ENCODE results near the gene TFR2. TPM values are rescaled to one million over a fixed set of nuclear protein-coding genes. Genes with fewer than 3 reads are reported as not detected.
A peak's percentile ranks its signal among the peaks of the same experiment; 100 is the strongest.

The TFR2 gene
- polyA plus RNA-seq, 1 experiment: 0.49 TPM

DNA sequence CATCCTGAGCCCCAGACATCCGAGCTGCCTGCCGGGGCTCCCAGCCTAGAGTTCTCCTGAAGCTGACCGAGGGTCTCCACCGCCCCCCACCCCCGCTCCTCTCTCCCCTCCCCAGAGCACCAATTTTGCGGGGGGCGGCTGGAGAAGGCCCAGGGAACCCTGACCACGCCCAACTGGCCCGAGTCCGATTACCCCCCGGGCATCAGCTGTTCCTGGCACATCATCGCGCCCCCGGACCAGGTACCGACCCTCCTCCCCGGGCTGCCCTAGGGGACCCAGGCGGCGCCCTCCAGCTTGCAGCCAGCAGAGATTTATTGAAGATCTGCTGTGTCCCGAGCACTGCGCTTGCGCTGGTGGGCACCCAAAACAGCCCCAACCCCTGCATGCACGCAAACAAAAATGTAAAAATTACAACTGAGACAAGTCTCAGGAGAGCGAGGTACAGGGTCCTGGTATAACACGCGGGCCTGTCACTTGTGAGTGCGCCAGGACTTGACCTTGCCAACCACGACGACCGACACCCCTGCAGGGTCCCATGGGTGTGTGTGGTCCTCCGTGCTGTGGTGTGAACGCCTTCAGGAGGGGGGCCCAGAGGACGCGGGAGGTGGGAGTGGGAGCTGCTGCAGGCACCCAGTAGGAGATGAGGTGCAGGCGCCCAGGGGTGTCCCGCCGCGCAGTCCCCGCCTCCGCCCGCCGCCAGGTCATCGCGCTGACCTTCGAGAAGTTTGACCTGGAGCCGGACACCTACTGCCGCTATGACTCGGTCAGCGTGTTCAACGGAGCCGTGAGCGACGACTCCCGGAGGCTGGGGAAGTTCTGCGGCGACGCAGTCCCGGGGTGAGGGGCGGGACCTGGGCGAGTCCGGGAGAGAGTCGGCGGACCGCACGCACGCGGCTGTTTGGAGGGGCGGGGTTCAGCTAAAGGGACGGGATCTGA lies 36.1 kb downstream of the TFR2 start:
- ChIA-PET POLR2A (interaction anchor here (0.5 kb wide), 1 partner anchor 101 kb away, joined by 3 read pairs; the partner anchor contains the start of gene POP7), CTCF (interaction anchor here (0.5 to 2.0 kb wide), 5 partner anchors 41 to 1802 kb away, joined by 3 to 12 read pairs (median 3); partner anchors contain the start of gene POP7)
- H3K4me3 ChIP-seq (ENCODE audit: low read depth, low read length): peak overlapping the region; percentile 46
- TF ChIP-seq, protein P1, sequence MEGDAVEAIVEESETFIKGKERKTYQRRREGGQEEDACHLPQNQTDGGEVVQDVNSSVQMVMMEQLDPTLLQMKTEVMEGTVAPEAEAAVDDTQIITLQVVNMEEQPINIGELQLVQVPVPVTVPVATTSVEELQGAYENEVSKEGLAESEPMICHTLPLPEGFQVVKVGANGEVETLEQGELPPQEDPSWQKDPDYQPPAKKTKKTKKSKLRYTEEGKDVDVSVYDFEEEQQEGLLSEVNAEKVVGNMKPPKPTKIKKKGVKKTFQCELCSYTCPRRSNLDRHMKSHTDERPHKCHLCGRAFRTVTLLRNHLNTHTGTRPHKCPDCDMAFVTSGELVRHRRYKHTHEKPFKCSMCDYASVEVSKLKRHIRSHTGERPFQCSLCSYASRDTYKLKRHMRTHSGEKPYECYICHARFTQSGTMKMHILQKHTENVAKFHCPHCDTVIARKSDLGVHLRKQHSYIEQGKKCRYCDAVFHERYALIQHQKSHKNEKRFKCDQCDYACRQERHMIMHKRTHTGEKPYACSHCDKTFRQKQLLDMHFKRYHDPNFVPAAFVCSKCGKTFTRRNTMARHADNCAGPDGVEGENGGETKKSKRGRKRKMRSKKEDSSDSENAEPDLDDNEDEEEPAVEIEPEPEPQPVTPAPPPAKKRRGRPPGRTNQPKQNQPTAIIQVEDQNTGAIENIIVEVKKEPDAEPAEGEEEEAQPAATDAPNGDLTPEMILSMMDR (IDR thresholded peaks at IDR 0.05; ENCODE audit: insufficient read depth, low read depth, low read length): no peak
- no peak for DNase-seq (ENCODE audit: low read depth)
- no peaks in the 10 kb centered on the region for H3K27me3 ChIP-seq (ENCODE audit: control insufficient read depth, insufficient read depth, low read length)
- H3K36me3 ChIP-seq (ENCODE audit: control insufficient read depth, insufficient read depth, low read length): peaks cover 21% of the 10 kb centered on the region

DNA sequence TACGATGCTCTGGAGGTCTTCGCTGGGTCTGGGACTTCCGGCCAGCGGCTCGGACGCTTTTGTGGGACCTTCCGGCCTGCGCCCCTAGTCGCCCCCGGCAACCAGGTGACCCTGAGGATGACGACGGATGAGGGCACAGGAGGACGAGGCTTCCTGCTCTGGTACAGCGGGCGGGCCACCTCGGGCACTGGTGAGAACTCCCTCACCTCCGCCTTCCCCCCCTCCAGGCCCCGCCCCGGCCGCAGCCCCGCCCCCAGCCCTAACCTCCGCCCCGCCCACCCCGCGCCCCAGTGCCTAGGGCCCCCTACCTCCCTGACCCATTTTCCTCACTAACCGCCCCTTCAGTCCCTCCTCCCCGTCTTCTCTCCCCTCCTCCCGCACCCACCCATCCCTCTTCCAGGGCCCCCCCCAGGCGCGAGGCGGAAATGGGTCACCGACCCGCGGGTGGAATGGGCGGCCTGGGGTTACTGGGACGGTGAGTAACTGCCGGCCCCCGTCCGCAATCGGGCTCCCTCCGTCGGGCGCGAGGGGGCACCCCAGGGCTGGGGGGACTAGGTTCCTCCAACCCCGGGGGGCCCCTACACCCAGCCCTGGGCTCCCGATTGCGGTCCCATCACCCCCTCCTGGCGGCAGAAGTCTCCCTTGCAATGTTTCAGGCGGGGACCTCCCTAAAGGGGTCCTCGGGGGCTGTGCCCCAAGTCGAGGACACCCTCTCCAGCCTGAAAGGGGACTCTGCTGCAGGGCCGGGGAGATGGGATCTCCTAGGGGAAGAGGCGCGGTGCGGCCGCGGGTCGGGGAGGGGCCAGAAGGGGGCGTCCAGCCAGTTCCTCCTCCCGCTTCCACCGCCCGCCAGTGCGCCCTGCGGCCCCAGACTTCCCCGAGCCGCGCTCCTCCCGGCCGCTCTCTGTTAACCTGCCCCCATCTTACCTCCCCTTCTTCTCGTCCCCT lies 37.0 kb downstream of the TFR2 start:
- H3K36me3 ChIP-seq (ENCODE audit: control insufficient read depth, insufficient read depth, low read length): peaks cover 21% of the 10 kb centered on the region
- no peak for DNase-seq (ENCODE audit: low read depth)
- H3K4me3 ChIP-seq (ENCODE audit: low read depth, low read length): peak overlapping the region; percentile 46
- TF ChIP-seq, protein P1 (IDR thresholded peaks at IDR 0.05; ENCODE audit: insufficient read depth, low read depth, low read length): peak; percentile 64
- POLR2A ChIA-PET: interaction anchor here (1.1 kb wide), 1 partner anchor 34 kb away, joined by 3 read pairs; no protein-coding TSS in a partner anchor
- CTCF ChIA-PET: interaction anchor here (0.9 to 2.4 kb wide), 6 partner anchors 18 to 248 kb away, joined by 4 to 12 read pairs (median 7); partner anchors contain the start of genes FBXO24, LRCH4 and SLC12A9
- H3K27me3 ChIP-seq (ENCODE audit: control insufficient read depth, insufficient read depth, low read length): no peaks in the 10 kb centered on the region

DNA sequence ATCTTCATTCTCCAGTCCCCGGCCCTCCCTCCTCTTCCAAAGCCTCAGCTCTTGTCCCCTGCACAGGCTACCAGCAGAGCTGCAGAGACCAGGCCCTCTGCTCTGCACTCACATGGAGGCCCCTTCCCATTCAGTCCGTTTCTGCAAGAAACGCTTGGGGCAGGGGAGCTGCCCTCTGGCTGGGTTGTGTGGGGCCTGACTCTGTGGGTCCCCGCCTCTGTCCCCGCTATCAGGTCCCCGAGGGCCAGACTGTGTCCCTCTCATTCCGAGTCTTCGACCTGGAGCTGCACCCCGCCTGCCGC lies 37.7 kb downstream of the TFR2 start:
- Histone ChIP-seq H3K4me3 (ENCODE audit: low read depth, low read length) (peak overlapping the region; percentile 46), H3K36me3 (ENCODE audit: control insufficient read depth, insufficient read depth, low read length) (peaks cover 21% of the 10 kb centered on the region), H3K27me3 (ENCODE audit: control insufficient read depth, insufficient read depth, low read length) (no peaks in the 10 kb centered on the region)
- POLR2A ChIA-PET: interaction anchor here (1.1 kb wide), 1 partner anchor 35 kb away, joined by 3 read pairs; no protein-coding TSS in a partner anchor
- DNase-seq (ENCODE audit: low read depth): no peak
- CTCF ChIA-PET: interaction anchor here (0.9 to 2.4 kb wide), 5 partner anchors 17 to 249 kb away, joined by 4 to 11 read pairs (median 5); partner anchors contain the start of genes FBXO24, LRCH4 and SLC12A9
- TF ChIP-seq, protein P1 (IDR thresholded peaks at IDR 0.05; ENCODE audit: insufficient read depth, low read depth, low read length): no peak

GRCh38 chr7:100602889-100603725 lies 38.2 kb downstream of the TFR2 start:
- CTCF ChIA-PET: interaction anchor here (0.8 to 2.4 kb wide), 8 partner anchors 17 to 249 kb away, joined by 3 to 11 read pairs (median 4); partner anchors contain the start of genes FBXO24, LRCH4 and SLC12A9

More at GRCh38 chr7:100602889-100603725, 38.2 kb downstream of the TFR2 start:
- peak overlapping the region; percentile 46 for H3K4me3 ChIP-seq (ENCODE audit: low read depth, low read length)
- POLR2A ChIA-PET: interaction anchor here (0.6 to 2.4 kb wide), 6 partner anchors 9 to 35 kb away, joined by 3 to 8 read pairs (median 6); partner anchors contain the start of genes FBXO24, LRCH4 and MOSPD3
- H3K36me3 ChIP-seq (ENCODE audit: control insufficient read depth, insufficient read depth, low read length): peaks cover 20% of the 10 kb centered on the region
- no peaks in the 10 kb centered on the region for H3K27me3 ChIP-seq (ENCODE audit: control insufficient read depth, insufficient read depth, low read length)
- peak; percentile 44 for DNase-seq (ENCODE audit: low read depth)
- TF ChIP-seq, protein P1 (IDR thresholded peaks at IDR 0.05; ENCODE audit: insufficient read depth, low read depth, low read length): no peak

Data from BJ (cell line).